Aorta (tissue), 5 donors: ENCODE measurements around the gene COMTD1. TPM values are rescaled to one million over a fixed set of nuclear protein-coding genes. Genes with fewer than 3 reads are reported as not detected.
"Not testable (repeated sequence)": the region's sequence is repeated elsewhere in the genome, so short reads cannot be mapped to it uniquely, and the experiment has no call there.

ENCODE experiments used
- ATAC-seq: fragments of 200-7000 bp; cut with Tn5 transposase; one replicate; pipeline ENCODE4 v1.9.1; 2022; ENCODE audit warnings: moderate library complexity; ENCODE audit not compliant: low FRiP score
- DNase-seq, 2 donors: peaks; one replicate each; pipeline ENCODE4 v3.0.0-alpha.2; 2020
- H3K27ac ChIP-seq, 2 donors: one replicate each; pipeline ENCODE4 v1.5.1; 2013; ENCODE audit warnings: low read length in 2 of 2, mild to moderate bottlenecking in 2 of 2, moderate library complexity in 2 of 2, control low read depth in 1 of 2, inconsistent platforms in 1 of 2, low read depth in 1 of 2
- H3K27me3 ChIP-seq, 2 donors: one replicate each; pipeline ENCODE4 v1.6.1; 2013; ENCODE audit warnings: control low read depth in 1 of 2, low read length in 1 of 2, mild to moderate bottlenecking in 1 of 2, moderate library complexity in 1 of 2; ENCODE audit not compliant: insufficient read depth in 2 of 2, control insufficient read depth in 1 of 2
- H3K36me3 ChIP-seq, 2 donors: one replicate each; pipeline ENCODE4 v1.6.1; 2013; ENCODE audit warnings: control low read depth in 1 of 2, low read length in 1 of 2, mild to moderate bottlenecking in 1 of 2; ENCODE audit not compliant: insufficient read depth in 2 of 2, control insufficient read depth in 1 of 2
- H3K4me1 ChIP-seq, 2 donors: one replicate each; pipeline ENCODE4 v1.6.1; 2013; ENCODE audit warnings: low read length in 2 of 2, control low read depth in 1 of 2, mild to moderate bottlenecking in 1 of 2, moderate library complexity in 1 of 2; ENCODE audit not compliant: insufficient read depth in 2 of 2, control insufficient read depth in 1 of 2
- H3K4me3 ChIP-seq, 2 donors: one replicate each; pipeline ENCODE4 v1.5.1; 2013; ENCODE audit warnings: low read length in 2 of 2, control low read depth in 1 of 2, mild to moderate bottlenecking in 1 of 2
- H3K9me3 ChIP-seq: one replicate; pipeline ENCODE4 v1.6.1; 2013; ENCODE audit warnings: mild to moderate bottlenecking, low read length; ENCODE audit not compliant: control insufficient read depth
- WGBS, 2 donors: extraction: QIAGEN DNeasy Blood & Tissue Kit; methylation state at CpG; one replicate each; pipeline ENCODE4 v1.1.7; 2013; 5-methylcytosine and 5-hydroxymethylcytosine counted together
- intact Hi-C, 2 donors: fragments of 100-400 bp; cut with DNase I; formaldehyde crosslinking; loops; one replicate each; pipeline versions ENCODE4 v1.14.2 to v1.15.0; 2022
- polyA plus RNA-seq, 2 donors: library from polyadenylated mRNA; stranded (reverse); fragments of 200-250 nt; gene quantifications; one replicate each; pipeline ENCODE4 v1.2.3, GENCODE V29; 2013
- total RNA-seq, 2 donors: library from RNA; stranded (reverse); fragmentation: NEBNext Ultra II Directional; extraction: Animal tissue kit (Norgen Biotek cat#: 25700); gene quantifications; one replicate each; pipeline ENCODE4 v1.2.1, GENCODE V29; 2021
- donor health status: healthy with polysubstance abuse.
- donor health status: Bipolar disorder and iron deficiency.
- donor health status: DM: no; HTN: no; CAD: no.
- donor health status: DM: no; HTN: no; CAD: no.
- donor health status: DM: yes; HTN: yes; CAD: no.

Gene COMTD1
- total and polyA plus RNA-seq, 4 donors = 12.9 to 60.8 (median 22.7) TPM

DNA sequence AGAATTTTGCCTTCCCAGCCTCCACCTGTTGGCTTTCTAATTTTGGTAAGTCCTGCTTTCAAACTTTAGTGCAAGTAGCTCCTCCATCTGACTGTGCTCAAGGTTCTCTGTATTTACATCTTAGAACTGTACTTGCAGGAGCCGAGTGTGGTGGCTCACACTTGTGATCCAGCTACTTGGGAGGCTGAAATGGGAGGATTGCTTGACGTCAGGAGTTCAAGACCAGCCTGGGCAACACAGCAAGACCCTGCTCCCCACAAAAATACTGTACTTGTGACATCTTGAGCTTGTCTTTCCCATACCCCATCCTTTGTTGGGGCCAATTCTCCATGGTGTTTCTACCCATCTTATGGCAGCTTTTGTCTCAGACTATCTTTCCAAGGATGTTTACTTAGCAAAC is 29.8 kb downstream of the COMTD1 start:
- no peaks in the 10 kb centered on the region for H3K9me3 ChIP-seq
- peaks cover 0 to 3% of the 10 kb centered on the region in 2 donors for H3K4me1 ChIP-seq
- no peak overlapping the region for H3K27ac ChIP-seq
- no peaks in the 10 kb centered on the region for H3K36me3 ChIP-seq
- no peaks in the 10 kb centered on the region for H3K27me3 ChIP-seq
- H3K4me3 ChIP-seq = no peak overlapping the region
- intact Hi-C loops = no loop called here
- 94 to 97% methylated on average over 2 of the region's 2 CpGs for WGBS, 2 donors
- no peak for DNase-seq
- ATAC-seq = no peak

DNA sequence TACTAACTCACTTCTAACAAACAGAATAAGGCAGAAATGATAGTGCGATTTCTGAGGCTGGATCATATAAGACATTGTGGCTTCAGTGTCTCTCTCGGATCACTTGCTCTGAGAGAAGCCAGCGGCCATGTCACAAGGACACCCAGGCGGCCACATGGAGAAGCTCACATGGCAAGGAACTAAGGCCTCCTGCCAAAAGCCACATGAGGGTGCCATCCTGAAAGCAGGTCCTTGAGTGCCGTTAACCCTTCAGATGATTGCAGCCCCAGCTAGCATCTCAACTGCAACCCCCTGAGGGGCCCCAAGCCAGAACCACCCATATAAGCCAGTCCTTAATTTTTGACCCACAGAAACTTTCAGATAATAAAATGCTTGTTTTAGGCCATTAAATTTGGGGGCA is 32.0 kb downstream of the COMTD1 start:
- DNase-seq = no peak
- intact Hi-C loops = no loop called here
- ATAC-seq = no peak
- H3K36me3 ChIP-seq = no peaks in the 10 kb centered on the region
- no peaks in the 10 kb centered on the region for H3K27me3 ChIP-seq
- 94 to 95% methylated on average over 5 of the region's 5 CpGs for WGBS, 2 donors
- H3K9me3 ChIP-seq = no peaks in the 10 kb centered on the region
- H3K4me3 ChIP-seq = no peak overlapping the region
- peaks cover 0 to 3% of the 10 kb centered on the region in 2 donors for H3K4me1 ChIP-seq
- no peak overlapping the region for H3K27ac ChIP-seq

DNA sequence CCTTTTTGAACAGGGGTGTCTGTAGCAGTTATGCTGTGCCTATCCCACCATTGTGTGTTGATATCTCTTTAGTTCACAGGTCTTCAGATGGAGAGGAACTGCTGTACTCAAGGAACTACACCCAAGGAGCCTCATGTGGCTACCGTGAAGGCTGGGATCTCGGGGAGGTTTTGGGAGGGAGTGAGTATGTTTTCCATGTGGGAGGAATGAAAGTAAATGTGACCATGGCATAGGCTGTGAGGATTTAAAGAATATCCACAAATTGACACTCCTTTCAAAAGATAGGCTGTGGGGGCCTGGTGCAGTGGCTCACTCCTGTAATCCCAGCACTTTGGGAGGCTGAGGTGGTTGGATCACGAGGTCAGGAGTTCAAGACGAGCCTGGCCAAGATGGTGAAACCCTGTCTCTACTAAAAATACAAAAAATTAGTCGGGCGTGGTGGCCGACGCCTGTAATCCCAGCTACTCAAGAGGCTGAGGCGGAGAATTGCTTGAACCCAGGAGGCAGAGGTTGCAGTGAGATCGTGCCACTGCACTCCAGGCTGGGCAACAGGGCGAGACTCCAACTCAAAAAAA is 32.6 kb downstream of the COMTD1 start:
- 73 to 75% methylated on average over 11 of the region's 11 CpGs for WGBS, 2 donors
- intact Hi-C loops, H3K36me3 ChIP-seq, H3K9me3 ChIP-seq, H3K4me1 ChIP-seq, H3K4me3 ChIP-seq, H3K27me3 ChIP-seq, DNase-seq, ATAC-seq: not testable (repeated sequence)
- H3K27ac ChIP-seq = peak overlapping the region in 1 of 2 donors; percentile 4

DNA sequence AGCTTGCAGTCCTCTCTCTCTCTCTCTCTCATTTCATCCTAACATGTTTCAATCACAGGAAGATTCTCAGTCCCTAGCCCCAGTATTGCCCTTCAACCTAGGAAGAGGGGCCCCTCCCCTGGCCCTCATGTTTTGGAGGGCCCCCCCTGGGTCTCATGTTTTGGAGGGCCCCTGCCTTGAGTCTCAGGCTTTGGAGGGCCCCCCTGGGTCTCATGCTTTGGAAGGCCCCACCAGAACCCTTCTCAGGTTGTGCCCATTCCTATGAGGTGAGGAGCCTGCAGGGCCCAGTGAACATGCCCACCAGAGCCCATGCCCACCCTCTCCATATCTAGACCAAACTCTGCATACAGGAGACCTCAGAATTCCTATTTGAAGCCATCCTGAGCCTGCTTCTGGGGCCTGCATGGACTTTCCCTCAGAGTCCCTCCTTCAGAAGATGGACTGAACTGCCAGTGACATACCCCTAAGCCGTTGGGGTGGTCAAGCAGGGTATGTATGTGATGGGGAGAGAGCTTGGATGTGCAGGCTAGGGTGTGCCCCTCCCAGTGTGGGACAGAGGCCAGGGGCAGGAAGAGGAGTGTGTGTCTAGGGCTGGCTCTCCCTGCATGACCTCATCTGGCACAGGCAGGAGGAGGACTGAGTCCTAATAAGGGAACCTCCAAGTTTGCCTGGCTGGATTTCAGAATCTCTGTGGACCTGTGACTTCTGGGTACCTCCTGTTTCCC is 33.3 kb downstream of the COMTD1 start:
- intact Hi-C loops = no loop called here
- 4 to 8% methylated on average over 1 of the region's 1 CpG for WGBS, 2 donors
- H3K27ac ChIP-seq = peak overlapping the region in 1 of 2 donors; percentile 25
- no peaks in the 10 kb centered on the region for H3K27me3 ChIP-seq
- no peaks in the 10 kb centered on the region for H3K36me3 ChIP-seq
- peaks cover 0 to 3% of the 10 kb centered on the region in 2 donors for H3K4me1 ChIP-seq
- ATAC-seq (peak; percentile 81), DNase-seq (peak; percentile 85 to 86)
- no peaks in the 10 kb centered on the region for H3K9me3 ChIP-seq
- no peak overlapping the region for H3K4me3 ChIP-seq

DNA sequence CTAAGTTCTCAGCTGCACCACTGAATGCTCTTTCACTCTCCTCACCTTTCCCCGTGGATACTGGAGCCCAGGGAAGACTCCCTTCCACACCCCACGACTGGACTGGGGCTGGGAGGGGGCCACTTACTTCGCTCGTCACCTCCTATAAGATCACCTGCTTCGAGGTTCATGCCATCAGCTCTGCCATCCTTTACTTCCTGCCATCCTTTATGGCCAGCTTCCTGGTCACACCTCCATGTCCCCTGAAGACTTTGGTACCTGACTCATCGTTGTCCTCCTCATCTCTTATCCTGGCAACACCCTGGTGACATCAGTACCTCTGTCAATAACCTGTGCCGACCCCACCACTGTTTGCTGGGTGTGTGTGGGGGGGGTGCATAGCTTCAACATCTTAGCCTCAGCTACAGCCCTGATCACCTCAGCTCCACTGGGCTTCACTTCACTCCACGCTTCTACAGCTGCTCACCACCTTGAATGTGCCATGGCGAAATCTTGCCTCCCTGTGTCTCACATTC is 33.9 kb downstream of the COMTD1 start:
- Histone ChIP-seq H3K27ac (no peak overlapping the region), H3K4me3 (no peak overlapping the region), H3K27me3 (no peaks in the 10 kb centered on the region), H3K9me3 (no peaks in the 10 kb centered on the region), H3K4me1 (peaks cover 0 to 3% of the 10 kb centered on the region in 2 donors), H3K36me3 (no peaks in the 10 kb centered on the region)
- ATAC-seq = no peak
- intact Hi-C loops = no loop called here
- no peak for DNase-seq
- 87 to 90% methylated on average over 9 of the region's 9 CpGs for WGBS, 2 donors

DNA sequence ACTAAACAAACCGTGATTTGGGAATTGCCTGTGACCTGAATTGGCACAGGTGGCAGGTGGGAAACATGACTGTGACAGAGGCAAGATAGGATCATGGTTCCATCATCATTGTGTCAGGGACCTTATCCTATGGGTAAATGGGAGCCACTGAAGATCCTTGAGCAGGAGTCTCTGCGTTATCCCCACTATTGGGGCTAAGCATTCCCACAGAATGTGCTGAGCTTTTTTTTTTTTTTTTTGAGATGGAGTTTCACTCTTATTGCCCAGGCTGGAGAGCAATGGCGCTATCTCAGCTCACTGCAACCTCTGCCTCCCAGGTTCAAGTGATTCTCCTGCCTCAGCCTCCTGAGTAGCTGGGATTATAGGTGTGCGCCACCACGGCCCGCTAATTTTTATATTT is 35.8 kb downstream of the COMTD1 start:
- not testable (repeated sequence) for DNase-seq, H3K27me3 ChIP-seq

DNA sequence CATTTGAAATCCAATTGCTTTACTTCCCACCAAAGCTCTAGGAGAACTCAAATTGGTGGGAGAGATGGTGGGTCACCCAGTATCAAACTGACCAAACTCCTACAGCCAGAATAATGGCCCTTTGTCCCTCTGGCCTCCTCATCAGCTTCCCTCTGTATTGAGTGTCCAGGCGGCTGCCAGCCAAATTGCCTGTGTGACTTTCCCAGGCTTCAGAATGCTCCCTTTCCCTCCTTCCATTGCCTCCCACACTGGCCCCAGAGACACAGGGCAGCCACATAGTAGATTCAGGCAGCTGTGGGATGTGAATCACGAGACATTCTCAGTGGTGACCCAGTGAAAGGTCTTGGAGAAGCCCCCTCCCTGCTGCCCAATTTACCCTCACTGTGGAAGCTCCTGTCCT is 37.9 kb downstream of the COMTD1 start:
- Histone ChIP-seq H3K9me3 (no peaks in the 10 kb centered on the region), H3K27ac (no peak overlapping the region), H3K36me3 (no peaks in the 10 kb centered on the region), H3K4me1 (peaks cover 0 to 3% of the 10 kb centered on the region in 2 donors), H3K27me3 (no peaks in the 10 kb centered on the region), H3K4me3 (no peak overlapping the region)
- ATAC-seq (no peak), DNase-seq (no peak)
- intact Hi-C loops = no loop called here
- 87 to 97% methylated on average over 2 of the region's 2 CpGs for WGBS, 2 donors

More for the DNA sequence above, 35.8 kb downstream of the COMTD1 start:
- H3K27ac ChIP-seq, intact Hi-C loops, H3K4me3 ChIP-seq, ATAC-seq, H3K9me3 ChIP-seq, H3K36me3 ChIP-seq, H3K4me1 ChIP-seq: not testable (repeated sequence)
- 97% methylated on average over 6 of the region's 6 CpGs for WGBS, 2 donors

DNA sequence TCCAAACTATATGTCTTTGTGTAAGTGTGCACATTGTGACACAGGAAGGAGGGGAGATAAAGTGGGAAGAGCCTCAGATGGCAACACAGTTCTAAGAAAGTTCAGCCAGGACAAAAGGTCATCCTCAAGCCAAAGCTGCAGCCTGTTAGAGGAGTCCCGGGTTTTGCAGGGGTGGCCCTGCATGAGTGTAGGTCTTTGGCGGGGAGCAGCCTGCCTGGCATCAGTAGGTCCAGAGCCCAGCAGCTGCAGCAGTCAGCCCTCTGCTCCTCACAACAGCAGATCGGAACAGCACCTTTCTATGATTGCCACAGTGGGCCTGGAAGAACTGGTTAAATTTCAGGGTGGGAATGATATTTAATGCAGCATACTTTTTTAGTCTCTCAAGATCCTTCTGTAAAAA is 38.7 kb downstream of the COMTD1 start:
- H3K36me3 ChIP-seq = no peaks in the 10 kb centered on the region
- DNase-seq (no peak), ATAC-seq (no peak)
- no peaks in the 10 kb centered on the region for H3K9me3 ChIP-seq
- intact Hi-C loops = no loop called here
- WGBS, 2 donors = 83% methylated on average over 3 of the region's 3 CpGs
- no peaks in the 10 kb centered on the region for H3K27me3 ChIP-seq
- no peak overlapping the region for H3K27ac ChIP-seq
- no peaks in the 10 kb centered on the region for H3K4me1 ChIP-seq
- no peak overlapping the region for H3K4me3 ChIP-seq
